Adipose tissue (tissue), 3 donors: Measurements from ENCODE around the gene MTHFD1L. TPM values are rescaled to one million over a fixed set of nuclear protein-coding genes. Genes with fewer than 3 reads are reported as not detected.
"Not testable (repeated sequence)": the region's sequence is repeated elsewhere in the genome, so short reads cannot be mapped to it uniquely, and the experiment has no call there.

ENCODE experiments used
- H3K27ac ChIP-seq: one replicate; pipeline ENCODE4 v1.5.1; 2013; ENCODE audit warnings: low read depth, low read length
- WGBS, 3 donors: extraction: QIAGEN DNeasy Blood & Tissue Kit; methylation state at CpG; one replicate each; pipeline ENCODE4 v1.1.7; 2013; 5-methylcytosine and 5-hydroxymethylcytosine counted together
- polyA plus RNA-seq, 3 donors: library from polyadenylated mRNA; stranded (reverse); fragments of 200-250 nt; gene quantifications; one replicate each; pipeline ENCODE4 v1.2.3, GENCODE V29; 2013
- donor health status: healthy with polysubstance abuse.
- donor health status: Bipolar disorder and iron deficiency.
- donor health status: healthy.

Gene MTHFD1L
- polyA plus RNA-seq, 3 donors, result 3.9 to 11.3 (median 4.4) TPM

- H3K27ac ChIP-seq, result no peak overlapping the region
- 86 to 88% (median 86%) methylated on average over 10 of the region's 10 CpGs for WGBS, 3 donors
Observed at GRCh38 chr6:151065027-151065815, 199.7 kb downstream of the MTHFD1L start.

- peak overlapping the region; percentile 28 for H3K27ac ChIP-seq
- 34 to 53% (median 45%) methylated on average over 14 of the region's 14 CpGs for WGBS, 3 donors
Observed at GRCh38 chr6:151067684-151068596, 202.4 kb downstream of the MTHFD1L start.

GRCh38 chr6:151068761-151069312 lies 203.3 kb downstream of the MTHFD1L start:
- WGBS, 3 donors, result 66 to 71% (median 71%) methylated on average over 6 of the region's 6 CpGs
- H3K27ac ChIP-seq, result peak overlapping the region; percentile 4

GRCh38 chr6:151069641-151070040 lies 204.1 kb downstream of the MTHFD1L start:
- WGBS, 3 donors, result 92 to 96% (median 94%) methylated on average over 8 of the region's 8 CpGs
- no peak overlapping the region for H3K27ac ChIP-seq

- no peak overlapping the region for H3K27ac ChIP-seq
- 53 to 67% (median 60%) methylated on average over 3 of the region's 3 CpGs for WGBS, 3 donors
Observed at GRCh38 chr6:151070631-151071051, 205.1 kb downstream of the MTHFD1L start.

GRCh38 chr6:151071295-151071694 lies 205.8 kb downstream of the MTHFD1L start:
- no peak overlapping the region for H3K27ac ChIP-seq
- 47 to 55% (median 52%) methylated on average over 8 of the region's 8 CpGs for WGBS, 3 donors

- H3K27ac ChIP-seq, result no peak overlapping the region
- 67 to 86% (median 72%) methylated on average over 4 of the region's 4 CpGs for WGBS, 3 donors
Observed at GRCh38 chr6:151073146-151073545, 207.6 kb downstream of the MTHFD1L start.

- WGBS, 3 donors, result 30 to 45% (median 31%) methylated on average over 1 of the region's 1 CpG
Observed at GRCh38 chr6:151073701-151074100, 208.2 kb downstream of the MTHFD1L start.

GRCh38 chr6:151075005-151075404 lies 209.5 kb downstream of the MTHFD1L start:
- WGBS, 3 donors, result 96 to 98% (median 98%) methylated on average over 3 of the region's 3 CpGs
- no peak overlapping the region for H3K27ac ChIP-seq

More at GRCh38 chr6:151073701-151074100, 208.2 kb downstream of the MTHFD1L start:
- H3K27ac ChIP-seq, result no peak overlapping the region

GRCh38 chr6:151075527-151075926 lies 210.0 kb downstream of the MTHFD1L start:
- no peak overlapping the region for H3K27ac ChIP-seq
- 72 to 88% (median 87%) methylated on average over 2 of the region's 2 CpGs for WGBS, 3 donors

GRCh38 chr6:151075930-151076555 lies 210.5 kb downstream of the MTHFD1L start:
- no peak overlapping the region for H3K27ac ChIP-seq
- WGBS, 3 donors, result 95% methylated on average over 5 of the region's 5 CpGs

GRCh38 chr6:151078655-151079054 lies 213.2 kb downstream of the MTHFD1L start:
- H3K27ac ChIP-seq, result no peak overlapping the region
- WGBS, 3 donors, result 91 to 95% (median 94%) methylated on average over 6 of the region's 6 CpGs

- no peak overlapping the region for H3K27ac ChIP-seq
- 47 to 68% (median 55%) methylated on average over 4 of the region's 4 CpGs for WGBS, 3 donors
Observed at GRCh38 chr6:151081656-151082055, 216.2 kb downstream of the MTHFD1L start.

GRCh38 chr6:151082079-151082478 lies 216.6 kb downstream of the MTHFD1L start:
- WGBS, 3 donors, result 92 to 94% (median 93%) methylated on average over 6 of the region's 6 CpGs
- no peak overlapping the region for H3K27ac ChIP-seq

GRCh38 chr6:151084275-151084674 lies 218.8 kb downstream of the MTHFD1L start:
- WGBS, 3 donors, result 96 to 98% (median 97%) methylated on average over 10 of the region's 10 CpGs
- no peak overlapping the region for H3K27ac ChIP-seq

- not testable (repeated sequence) for H3K27ac ChIP-seq
Observed at GRCh38 chr6:151087055-151087454, 221.6 kb downstream of the MTHFD1L start.

GRCh38 chr6:151087861-151088598 lies 222.5 kb downstream of the MTHFD1L start:
- H3K27ac ChIP-seq, result no peak overlapping the region

More at GRCh38 chr6:151087055-151087454, 221.6 kb downstream of the MTHFD1L start:
- 87 to 96% (median 91%) methylated on average over 8 of the region's 8 CpGs for WGBS, 3 donors

GRCh38 chr6:151088599-151088935 lies 223.1 kb downstream of the MTHFD1L start:
- 97 to 98% (median 97%) methylated on average over 11 of the region's 11 CpGs for WGBS, 3 donors
- H3K27ac ChIP-seq, result no peak overlapping the region

More at GRCh38 chr6:151087861-151088598, 222.5 kb downstream of the MTHFD1L start:
- WGBS, 3 donors, result 54 to 76% (median 70%) methylated on average over 16 of the region's 16 CpGs
